Adipocyte (in vitro differentiated cells): Measurements from ENCODE around the gene NDUFB1.

Experiments used
- DNase-seq: peaks from one replicate; pipeline ENCODE4 v3.0.0-alpha.2; 2015; ENCODE audit warnings: low read depth
- H3K27me3 ChIP-seq: replicated peaks from 2 replicates; pipeline ENCODE4 v1.7.0; 2013; ENCODE audit warnings: mild to moderate bottlenecking, low read length, moderate library complexity; ENCODE audit not compliant: control insufficient read depth, insufficient read depth
- H3K36me3 ChIP-seq: 2 replicates; pipeline ENCODE4 v1.7.0; 2013; ENCODE audit warnings: low read length, mild to moderate bottlenecking, moderate library complexity; ENCODE audit not compliant: control insufficient read depth, insufficient read depth, severe bottlenecking
- H3K4me1 ChIP-seq: 2 replicates; pipeline ENCODE4 v1.7.0; 2013; ENCODE audit warnings: mild to moderate bottlenecking, low read length, moderate library complexity; ENCODE audit not compliant: control insufficient read depth, insufficient read depth
- H3K4me3 ChIP-seq: 2 replicates; pipeline ENCODE4 v1.7.0; 2013; ENCODE audit warnings: mild to moderate bottlenecking, low read length, moderate library complexity
- H3K9ac ChIP-seq: 2 replicates; pipeline ENCODE4 v1.7.0; 2013; ENCODE audit warnings: mild to moderate bottlenecking, low read length, moderate library complexity
- H3K9me3 ChIP-seq: 2 replicates; pipeline ENCODE4 v1.7.0; 2013; ENCODE audit warnings: mild to moderate bottlenecking, low read length, moderate library complexity; ENCODE audit not compliant: control insufficient read depth

The NDUFB1 gene

GRCh38 chr14:92122761-92123160, 1.3 kb upstream of the NDUFB1 start:
- Histone ChIP-seq H3K27me3 (no peaks in the 10 kb centered on the region), H3K4me3 (peak overlapping the region; percentile 99), H3K9me3 (no peaks in the 10 kb centered on the region), H3K9ac (peak overlapping the region; percentile 100), H3K36me3 (peaks cover 24% of the 10 kb centered on the region), H3K4me1 (peaks cover 34% of the 10 kb centered on the region)
- peak; percentile 12 for DNase-seq

GRCh38 chr14:92122351-92122677, 808 bp upstream of the NDUFB1 start:
- peak overlapping the region; percentile 100 for H3K9ac ChIP-seq
- H3K4me1 ChIP-seq: peaks cover 34% of the 10 kb centered on the region
- peak overlapping the region; percentile 99 for H3K4me3 ChIP-seq
- H3K27me3 ChIP-seq: no peaks in the 10 kb centered on the region
- H3K36me3 ChIP-seq: peaks cover 29% of the 10 kb centered on the region
- H3K9me3 ChIP-seq: no peaks in the 10 kb centered on the region
- peak; percentile 61 for DNase-seq

- H3K4me1 ChIP-seq: peaks cover 34% of the 10 kb centered on the region
- H3K4me3 ChIP-seq: peak overlapping the region; percentile 99
- peaks cover 28% of the 10 kb centered on the region for H3K36me3 ChIP-seq
- H3K27me3 ChIP-seq: no peaks in the 10 kb centered on the region
- no peaks in the 10 kb centered on the region for H3K9me3 ChIP-seq
- peak overlapping the region; percentile 100 for H3K9ac ChIP-seq
- DNase-seq: peak; percentile 74
These were observed 268 bp downstream of the NDUFB1 start for GRCh38 chr14:92121207-92121669.

GRCh38 chr14:92109490-92109889, 12.0 kb downstream of the NDUFB1 start:
- Histone ChIP-seq H3K4me1 (peaks cover 13% of the 10 kb centered on the region), H3K4me3 (no peak overlapping the region), H3K36me3 (no peaks in the 10 kb centered on the region), H3K9ac (no peak overlapping the region), H3K27me3 (no peaks in the 10 kb centered on the region), H3K9me3 (no peaks in the 10 kb centered on the region)
- no peak for DNase-seq

- no peak overlapping the region for H3K4me3 ChIP-seq
- H3K36me3 ChIP-seq: no peaks in the 10 kb centered on the region
- H3K4me1 ChIP-seq: peaks cover 9% of the 10 kb centered on the region
- no peak overlapping the region for H3K9ac ChIP-seq
- no peak for DNase-seq
- H3K9me3 ChIP-seq: no peaks in the 10 kb centered on the region
- H3K27me3 ChIP-seq: no peaks in the 10 kb centered on the region
These were observed 12.9 kb downstream of the NDUFB1 start for GRCh38 chr14:92108345-92109254.

- no peaks in the 10 kb centered on the region for H3K27me3 ChIP-seq
These were observed 15.2 kb downstream of the NDUFB1 start, which contains the start of gene ATXN3 for GRCh38 chr14:92106143-92106926. Gene ATXN3 (minus strand): TSS chr14:92106582. CDS start chr14:92106552, 30 bp downstream.

GRCh38 chr14:92105893-92106142, 15.7 kb downstream of the NDUFB1 start:
- no peaks in the 10 kb centered on the region for H3K9me3 ChIP-seq
- no peak for DNase-seq
- H3K4me1 ChIP-seq: peaks cover 11% of the 10 kb centered on the region
- no peaks in the 10 kb centered on the region for H3K36me3 ChIP-seq
- H3K9ac ChIP-seq: peak overlapping the region; percentile 95
- H3K27me3 ChIP-seq: no peaks in the 10 kb centered on the region
- H3K4me3 ChIP-seq: peak overlapping the region; percentile 91

More at GRCh38 chr14:92106143-92106926, 15.2 kb downstream of the NDUFB1 start, which contains the start of gene ATXN3:
- Histone ChIP-seq H3K4me3 (peak within 1 kb of the TSS; percentile 91), H3K36me3 (no peaks in the 10 kb centered on the region), H3K4me1 (peaks cover 11% of the 10 kb centered on the region), H3K9me3 (no peaks in the 10 kb centered on the region), H3K9ac (peak within 1 kb of the TSS; percentile 95)
- peak; percentile 100 for DNase-seq

- Histone ChIP-seq H3K4me3 (peak overlapping the region; percentile 91), H3K4me1 (peaks cover 11% of the 10 kb centered on the region), H3K9me3 (no peaks in the 10 kb centered on the region), H3K36me3 (no peaks in the 10 kb centered on the region), H3K9ac (peak overlapping the region; percentile 95), H3K27me3 (no peaks in the 10 kb centered on the region)
- DNase-seq: peak; percentile 77
These were observed 16.2 kb downstream of the NDUFB1 start for GRCh38 chr14:92105073-92105892.

- Histone ChIP-seq H3K4me3 (no peak overlapping the region), H3K9me3 (no peaks in the 10 kb centered on the region), H3K36me3 (no peaks in the 10 kb centered on the region), H3K9ac (no peak overlapping the region), H3K27me3 (no peaks in the 10 kb centered on the region), H3K4me1 (peaks cover 11% of the 10 kb centered on the region)
- no peak for DNase-seq
These were observed 18.0 kb downstream of the NDUFB1 start for GRCh38 chr14:92103363-92103989.

- Histone ChIP-seq H3K9me3 (no peaks in the 10 kb centered on the region), H3K9ac (no peak overlapping the region), H3K4me1 (peaks cover 5% of the 10 kb centered on the region), H3K27me3 (no peaks in the 10 kb centered on the region), H3K4me3 (no peak overlapping the region), H3K36me3 (peaks cover 14% of the 10 kb centered on the region)
- DNase-seq: no peak
These were observed 21.7 kb downstream of the NDUFB1 start for GRCh38 chr14:92099802-92100201.
